Hypothalamus (tissue), 51 donors: ENCODE measurements around the gene TBXA2R.

Experiments
- DNase-seq, 51 donors: peaks; one replicate each; lab custom pipeline; 2025; lab: John Stamatoyannopoulos, UW

Gene TBXA2R

GRCh38 chr19:3620817-3621547, 14.3 kb upstream of the TBXA2R start:
- DNase-seq = no peak

GRCh38 chr19:3620145-3620816, 13.6 kb upstream of the TBXA2R start:
- DNase-seq = no peak

GRCh38 chr19:3619631-3620012, 12.9 kb upstream of the TBXA2R start:
- DNase-seq = no peak

- DNase-seq = no peak
These were observed 12.3 kb upstream of the TBXA2R start for GRCh38 chr19:3618811-3619630.

GRCh38 chr19:3618144-3618810, 11.6 kb upstream of the TBXA2R start:
- DNase-seq = peak in 38 of 51 donors; percentile 2 to 71 (median 24)

GRCh38 chr19:3617463-3617862, 10.8 kb upstream of the TBXA2R start:
- DNase-seq = no peak

- DNase-seq = no peak
These were observed 9.0 kb upstream of the TBXA2R start for GRCh38 chr19:3615524-3616135.

- no peak for DNase-seq
These were observed 8.3 kb upstream of the TBXA2R start for GRCh38 chr19:3614858-3615505.

GRCh38 chr19:3613818-3614661, 7.4 kb upstream of the TBXA2R start:
- no peak for DNase-seq

- DNase-seq = no peak
These were observed 6.4 kb upstream of the TBXA2R start for GRCh38 chr19:3612901-3613741.

- DNase-seq = no peak
These were observed 5.7 kb upstream of the TBXA2R start for GRCh38 chr19:3612330-3612729.

- DNase-seq = no peak
These were observed 5.2 kb upstream of the TBXA2R start for GRCh38 chr19:3611841-3612240.

GRCh38 chr19:3610745-3611717, 4.4 kb upstream of the TBXA2R start:
- DNase-seq = no peak

GRCh38 chr19:3609779-3610719, 3.4 kb upstream of the TBXA2R start:
- no peak for DNase-seq

- DNase-seq = no peak
These were observed 2.2 kb upstream of the TBXA2R start for GRCh38 chr19:3608750-3609322.
